ENCODE results near the gene RPL32. TPM values are rescaled to one million over a fixed set of nuclear protein-coding genes. Genes with fewer than 3 reads are reported as not detected.

The RPL32 gene
- total RNA-seq, 1 experiment from 2014 or later = 794 TPM

DNA sequence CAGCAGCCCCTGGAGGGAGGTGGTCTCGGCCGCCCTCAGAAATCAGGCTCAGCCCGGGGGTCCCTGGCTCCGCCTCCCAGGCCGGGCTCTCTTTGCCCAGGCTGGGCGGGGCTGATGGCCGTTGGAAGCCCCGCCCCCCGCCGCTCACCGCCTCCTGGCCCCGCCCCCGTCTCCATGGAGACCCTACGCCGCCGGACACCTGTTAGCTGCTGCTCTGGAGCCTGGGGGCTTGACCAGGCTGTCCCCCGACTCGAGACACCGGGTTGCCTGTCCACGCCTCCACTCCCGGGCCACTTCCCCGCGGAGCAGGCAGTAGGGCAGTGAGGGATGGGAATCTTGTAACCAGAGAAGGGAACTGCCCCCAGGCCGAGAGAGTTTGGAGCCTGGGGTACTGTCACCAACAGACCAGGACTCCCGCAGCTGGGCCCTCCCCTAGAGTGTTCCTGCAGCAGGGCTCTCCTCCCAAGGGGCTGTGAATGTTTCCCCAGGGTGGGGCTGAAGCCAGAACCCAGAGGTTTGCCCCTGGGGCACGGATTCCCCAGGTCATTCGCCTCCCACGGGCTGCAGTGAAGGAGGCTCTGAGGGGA lies 27.8 kb upstream of the RPL32 start:
- TF ChIP-seq TCF7L2 (IDR thresholded peaks at IDR 0.05; ENCODE audit: low read depth, low read length) (no peak), POLR2AphosphoS5 (IDR thresholded peaks at IDR 0.05; ENCODE audit: low read depth, low read length) (no peak), SIN3A (IDR thresholded peaks at IDR 0.05; ENCODE audit: borderline replicate concordance, insufficient read depth, low read depth, low read length) (no peak)
- TF ChIP-seq, protein P1, sequence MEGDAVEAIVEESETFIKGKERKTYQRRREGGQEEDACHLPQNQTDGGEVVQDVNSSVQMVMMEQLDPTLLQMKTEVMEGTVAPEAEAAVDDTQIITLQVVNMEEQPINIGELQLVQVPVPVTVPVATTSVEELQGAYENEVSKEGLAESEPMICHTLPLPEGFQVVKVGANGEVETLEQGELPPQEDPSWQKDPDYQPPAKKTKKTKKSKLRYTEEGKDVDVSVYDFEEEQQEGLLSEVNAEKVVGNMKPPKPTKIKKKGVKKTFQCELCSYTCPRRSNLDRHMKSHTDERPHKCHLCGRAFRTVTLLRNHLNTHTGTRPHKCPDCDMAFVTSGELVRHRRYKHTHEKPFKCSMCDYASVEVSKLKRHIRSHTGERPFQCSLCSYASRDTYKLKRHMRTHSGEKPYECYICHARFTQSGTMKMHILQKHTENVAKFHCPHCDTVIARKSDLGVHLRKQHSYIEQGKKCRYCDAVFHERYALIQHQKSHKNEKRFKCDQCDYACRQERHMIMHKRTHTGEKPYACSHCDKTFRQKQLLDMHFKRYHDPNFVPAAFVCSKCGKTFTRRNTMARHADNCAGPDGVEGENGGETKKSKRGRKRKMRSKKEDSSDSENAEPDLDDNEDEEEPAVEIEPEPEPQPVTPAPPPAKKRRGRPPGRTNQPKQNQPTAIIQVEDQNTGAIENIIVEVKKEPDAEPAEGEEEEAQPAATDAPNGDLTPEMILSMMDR (IDR thresholded peaks at IDR 0.05) = no peak
- TF ChIP-seq, protein P2, sequence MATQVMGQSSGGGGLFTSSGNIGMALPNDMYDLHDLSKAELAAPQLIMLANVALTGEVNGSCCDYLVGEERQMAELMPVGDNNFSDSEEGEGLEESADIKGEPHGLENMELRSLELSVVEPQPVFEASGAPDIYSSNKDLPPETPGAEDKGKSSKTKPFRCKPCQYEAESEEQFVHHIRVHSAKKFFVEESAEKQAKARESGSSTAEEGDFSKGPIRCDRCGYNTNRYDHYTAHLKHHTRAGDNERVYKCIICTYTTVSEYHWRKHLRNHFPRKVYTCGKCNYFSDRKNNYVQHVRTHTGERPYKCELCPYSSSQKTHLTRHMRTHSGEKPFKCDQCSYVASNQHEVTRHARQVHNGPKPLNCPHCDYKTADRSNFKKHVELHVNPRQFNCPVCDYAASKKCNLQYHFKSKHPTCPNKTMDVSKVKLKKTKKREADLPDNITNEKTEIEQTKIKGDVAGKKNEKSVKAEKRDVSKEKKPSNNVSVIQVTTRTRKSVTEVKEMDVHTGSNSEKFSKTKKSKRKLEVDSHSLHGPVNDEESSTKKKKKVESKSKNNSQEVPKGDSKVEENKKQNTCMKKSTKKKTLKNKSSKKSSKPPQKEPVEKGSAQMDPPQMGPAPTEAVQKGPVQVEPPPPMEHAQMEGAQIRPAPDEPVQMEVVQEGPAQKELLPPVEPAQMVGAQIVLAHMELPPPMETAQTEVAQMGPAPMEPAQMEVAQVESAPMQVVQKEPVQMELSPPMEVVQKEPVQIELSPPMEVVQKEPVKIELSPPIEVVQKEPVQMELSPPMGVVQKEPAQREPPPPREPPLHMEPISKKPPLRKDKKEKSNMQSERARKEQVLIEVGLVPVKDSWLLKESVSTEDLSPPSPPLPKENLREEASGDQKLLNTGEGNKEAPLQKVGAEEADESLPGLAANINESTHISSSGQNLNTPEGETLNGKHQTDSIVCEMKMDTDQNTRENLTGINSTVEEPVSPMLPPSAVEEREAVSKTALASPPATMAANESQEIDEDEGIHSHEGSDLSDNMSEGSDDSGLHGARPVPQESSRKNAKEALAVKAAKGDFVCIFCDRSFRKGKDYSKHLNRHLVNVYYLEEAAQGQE (IDR thresholded peaks at IDR 0.05; ENCODE audit: insufficient read depth in 1 of 2, low read depth in 2 of 2, low read length in 1 of 2) = no peak
- intact Hi-C loops (cut with micrococcal nuclease; ENCODE audit: unreplicated experiment) = loop anchor here (10.0 kb wide), 1 partner anchor 126 kb away; no protein-coding TSS in a partner anchor
- ATAC-seq = peak; percentile 66
- BruUV-seq (replicated peaks) = no TSS peak
- ChIA-PET CTCF (interaction anchor here (0.6 kb wide), 1 partner anchor 786 kb away, joined by 6 read pairs; no protein-coding TSS in a partner anchor), POLR2A (no interaction called here)
- Histone ChIP-seq H3K27ac (ENCODE audit: low read length) (no peak overlapping the region), H3K27me3 (ENCODE audit: control insufficient read depth, insufficient read depth, low read length) (no peaks in the 10 kb centered on the region), H3K36me3 (ENCODE audit: control insufficient read depth, insufficient read depth, low read length) (no peaks in the 10 kb centered on the region), H3K4me1 (ENCODE audit: control insufficient read depth, insufficient read depth, low read length) (no peaks in the 10 kb centered on the region), H3K4me3 (ENCODE audit: low read depth in 2 of 2, low read length in 2 of 2) (0 out of 4 replicates have a peak overlapping the region, but pooled peaks of 1 of the 2 experiments have one; percentile 11), H3K9me3 (ENCODE audit: control insufficient read depth, insufficient read depth, low read depth, low read length) (no peaks in the 10 kb centered on the region)
- DNase-seq (ENCODE audit: low read depth, low spot score) = no peak
- in situ Hi-C loops (cut with HindIII; ENCODE audit: low pct_unique_long_range_greater_than_20kb, low sequenced_read_pairs) = no loop called here

DNA sequence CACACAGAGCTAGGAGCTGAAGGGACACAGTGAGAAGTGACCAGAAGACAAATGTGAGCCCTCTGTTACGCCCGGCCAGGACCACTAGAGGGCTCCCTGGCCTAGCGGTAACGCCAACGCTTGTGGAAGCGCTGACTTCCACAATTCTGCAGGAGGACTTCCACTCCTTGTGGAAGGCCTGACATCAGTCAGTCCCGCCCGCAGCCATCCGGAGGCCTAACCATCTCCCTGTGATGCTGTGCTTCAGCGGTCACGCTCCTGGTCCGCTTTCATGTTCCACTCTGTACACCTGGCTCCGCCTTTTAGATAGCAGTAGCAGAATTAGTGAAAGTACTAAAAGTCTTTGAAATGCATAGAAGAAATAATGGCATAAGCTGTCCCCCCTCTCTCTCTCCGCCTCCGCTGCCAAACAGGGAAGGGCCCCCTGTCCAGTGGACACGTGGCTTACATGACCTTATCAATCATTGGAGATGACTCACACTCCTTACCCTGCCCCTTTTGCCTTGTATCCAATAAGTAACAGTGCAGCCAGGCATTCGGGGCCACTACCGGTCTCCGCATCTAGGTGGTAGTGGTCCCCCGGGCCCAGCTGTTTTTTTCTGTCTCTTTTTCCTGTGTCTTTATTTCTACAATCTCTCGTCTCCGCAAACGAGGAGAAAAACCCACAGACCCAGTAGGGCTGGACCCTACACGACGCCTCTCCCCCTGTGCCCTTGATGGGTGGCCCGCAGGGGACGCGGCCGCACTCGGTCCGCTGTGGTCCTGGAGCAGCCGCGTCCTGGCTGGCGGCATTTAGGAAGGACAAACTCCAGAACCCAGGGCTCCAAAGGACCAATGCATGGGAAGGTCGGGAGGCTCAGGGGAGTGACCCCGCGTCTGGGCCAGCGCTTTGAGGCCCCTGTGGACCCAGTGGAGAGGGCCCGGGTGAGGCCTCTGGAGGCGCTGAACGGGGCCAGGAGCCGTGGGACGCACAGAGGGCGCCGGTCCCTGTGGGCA lies 27.0 kb upstream of the RPL32 start:
- in situ Hi-C loops (cut with HindIII; ENCODE audit: low pct_unique_long_range_greater_than_20kb, low sequenced_read_pairs) (no loop called here), intact Hi-C loops (cut with micrococcal nuclease; ENCODE audit: unreplicated experiment) (loop anchor here (10.0 kb wide), 1 partner anchor 126 kb away; no protein-coding TSS in a partner anchor)
- peak; percentile 94 for ATAC-seq
- Histone ChIP-seq H3K36me3 (ENCODE audit: control insufficient read depth, insufficient read depth, low read length) (no peaks in the 10 kb centered on the region), H3K27me3 (ENCODE audit: control insufficient read depth, insufficient read depth, low read length) (no peaks in the 10 kb centered on the region), H3K9me3 (ENCODE audit: control insufficient read depth, insufficient read depth, low read depth, low read length) (no peaks in the 10 kb centered on the region), H3K4me3 (ENCODE audit: low read depth in 2 of 2, low read length in 2 of 2) (no peak overlapping the region), H3K27ac (ENCODE audit: low read length) (no peak overlapping the region), H3K4me1 (ENCODE audit: control insufficient read depth, insufficient read depth, low read length) (no peaks in the 10 kb centered on the region)
- ChIA-PET CTCF (interaction anchor here (0.6 kb wide), 1 partner anchor 116 kb away, joined by 6 read pairs; no protein-coding TSS in a partner anchor), POLR2A (no interaction called here)
- BruUV-seq (replicated peaks) = no TSS peak
- peak; percentile 59 for DNase-seq (ENCODE audit: low read depth, low spot score)
- TF ChIP-seq TCF7L2 (IDR thresholded peaks at IDR 0.05; ENCODE audit: low read depth, low read length) (no peak), POLR2AphosphoS5 (IDR thresholded peaks at IDR 0.05; ENCODE audit: low read depth, low read length) (no peak), SIN3A (IDR thresholded peaks at IDR 0.05; ENCODE audit: borderline replicate concordance, insufficient read depth, low read depth, low read length) (no peak)
- TF ChIP-seq, protein P2 (IDR thresholded peaks at IDR 0.05; ENCODE audit: insufficient read depth in 1 of 2, low read depth in 2 of 2, low read length in 1 of 2) = no peak
- TF ChIP-seq, protein P1 (IDR thresholded peaks at IDR 0.05) = peak; percentile 90

Data from Panc1 (cell line).